GM23338 (cell line): ENCODE results near the gene DENND4B. TPM values are rescaled to one million over a fixed set of nuclear protein-coding genes. Genes with fewer than 3 reads are reported as not detected.

Experiments
- ATAC-seq: fragments of 200-7000 bp; cut with Tn5 transposase; 3 replicates; pipeline ENCODE4 v1.9.1; 2020
- DNase-seq: peaks from one replicate; pipeline ENCODE4 v3.0.0-alpha.2; 2015; ENCODE audit warnings: low spot score
- H2AFZ ChIP-seq: fragments of 200-600 bp; sonication (generic); 2 replicates; pipeline ENCODE4 v1.8.0; 2016; ENCODE audit warnings: antibody characterized with exemption, mild to moderate bottlenecking, moderate library complexity
- H3F3A ChIP-seq: fragments of 200-600 bp; sonication (generic); replicated peaks from 2 replicates; pipeline ENCODE4 v1.8.0; 2017; ENCODE audit warnings: antibody characterized with exemption, mixed run types, low read depth
- H3K27ac ChIP-seq: fragments of 200-600 bp; sonication (generic); 2 replicates; pipeline ENCODE4 v1.6.1; 2016; ENCODE audit warnings: low read depth
- H3K27me3 ChIP-seq: fragments of 200-600 bp; sonication (generic); 2 replicates; pipeline ENCODE4 v1.8.0; 2016; ENCODE audit warnings: mild to moderate bottlenecking, mixed run types, moderate library complexity; ENCODE audit not compliant: insufficient read depth
- H3K36me3 ChIP-seq: fragments of 200-600 bp; sonication (generic); 2 replicates; pipeline ENCODE4 v1.8.0; 2016; ENCODE audit warnings: mild to moderate bottlenecking; ENCODE audit not compliant: insufficient read depth
- H3K4me1 ChIP-seq: fragments of 200-600 bp; sonication (generic); 2 replicates; pipeline ENCODE4 v1.8.0; 2016; ENCODE audit warnings: mild to moderate bottlenecking, moderate library complexity; ENCODE audit not compliant: insufficient read depth
- H3K4me2 ChIP-seq: fragments of 200-600 bp; sonication (generic); 2 replicates; pipeline ENCODE4 v1.7.1; 2017; ENCODE audit warnings: mixed run types
- H3K4me3 ChIP-seq: fragments of 200-600 bp; sonication (generic); 2 replicates; pipeline ENCODE4 v1.6.1; 2016; ENCODE audit warnings: mixed run types
- H3K79me2 ChIP-seq: fragments of 200-600 bp; sonication (generic); replicated peaks from 2 replicates; pipeline ENCODE4 v1.8.0; 2017; ENCODE audit warnings: mild to moderate bottlenecking; ENCODE audit not compliant: insufficient read depth
- H3K9me2 ChIP-seq: fragments of 200-600 bp; sonication (generic); 2 replicates; pipeline ENCODE4 v1.8.0; 2017; ENCODE audit not compliant: insufficient read depth
- H4K20me1 ChIP-seq: fragments of 200-600 bp; sonication (generic); replicated peaks from 2 replicates; pipeline ENCODE4 v1.8.0; 2017; ENCODE audit warnings: mild to moderate bottlenecking; ENCODE audit not compliant: insufficient read depth
- H3K27ac Mint-ChIP-seq: 2 replicates; pipeline ENCODE4 v1.8.0; 2020; ENCODE audit warnings: inconsistent platforms, mild to moderate bottlenecking, moderate library complexity, mixed read lengths
- H3K27me3 Mint-ChIP-seq: 3 replicates; pipeline ENCODE4 v1.8.0; 2022; ENCODE audit warnings: low read depth, mild to moderate bottlenecking, moderate library complexity, mixed read lengths, inconsistent platforms; ENCODE audit not compliant: insufficient read depth, poor library complexity
- H3K36me3 Mint-ChIP-seq: 3 replicates; pipeline ENCODE4 v1.8.0; 2021; ENCODE audit warnings: low read depth, mild to moderate bottlenecking, inconsistent platforms, moderate library complexity, mixed read lengths
- H3K4me1 Mint-ChIP-seq: 3 replicates; pipeline ENCODE4 v1.8.0; 2020; ENCODE audit warnings: mild to moderate bottlenecking, inconsistent platforms, mixed read lengths
- H3K4me3 Mint-ChIP-seq: 3 replicates; pipeline ENCODE4 v1.8.0; 2021; ENCODE audit warnings: moderate library complexity, mild to moderate bottlenecking, inconsistent platforms, mixed read lengths
- H3K9me3 Mint-ChIP-seq: 3 replicates; pipeline ENCODE4 v1.8.0; 2020; ENCODE audit warnings: moderate library complexity, mild to moderate bottlenecking, inconsistent platforms, mixed read lengths
- CREB1 ChIP-seq: fragments of 250-450 bp; sonication (Bioruptor Pico); IDR thresholded peaks from 2 replicates; pipeline ENCODE4 v1.5.0; 2020; ENCODE audit warnings: low read depth, mild to moderate bottlenecking, moderate library complexity
- EZH2 ChIP-seq: fragments of 200-600 bp; sonication (generic); IDR thresholded peaks from one replicate; pipeline ENCODE4 v1.8.0; 2017; ENCODE audit warnings: antibody characterized with exemption, mild to moderate bottlenecking, low read depth; ENCODE audit not compliant: unreplicated experiment
- EZH2phosphoT487 ChIP-seq: fragments of 200-600 bp; sonication (generic); IDR thresholded peaks from one replicate; pipeline ENCODE4 v1.8.1; 2018; ENCODE audit warnings: antibody characterized with exemption; ENCODE audit not compliant: unreplicated experiment
- POLR2AphosphoS5 ChIP-seq: IDR thresholded peaks from 2 replicates; pipeline ENCODE4 v1.6.1; 2016; ENCODE audit warnings: antibody characterized with exemption, low read depth
- STAT1 ChIP-seq: IDR thresholded peaks from one replicate; pipeline ENCODE4 v1.6.1; 2016; ENCODE audit warnings: antibody characterized with exemption; ENCODE audit not compliant: unreplicated experiment
- ZNF114 ChIP-seq: fragments of 250-450 bp; sonication (Bioruptor Pico); IDR thresholded peaks from 2 replicates; pipeline ENCODE4 v1.5.0; 2020; ENCODE audit warnings: mild to moderate bottlenecking, moderate library complexity
- ZNF331 ChIP-seq: fragments of 250-450 bp; sonication (Bioruptor Pico); IDR thresholded peaks from 2 replicates; pipeline ENCODE4 v1.5.0; 2020; ENCODE audit warnings: low read depth, mild to moderate bottlenecking, moderate library complexity
- ZNF462 ChIP-seq: fragments of 250-450 bp; sonication (Bioruptor Pico); IDR thresholded peaks from 2 replicates; pipeline ENCODE4 v1.5.0; 2020; ENCODE audit warnings: mild to moderate bottlenecking, moderate library complexity
- polyA plus RNA-seq: library from polyadenylated mRNA; unstranded; fragments of >200 nt; fragmentation: Nextera tagmentation; extraction: Ambion mirVana; gene quantifications from 2 replicates; pipeline ENCODE4 v1.2.1, GENCODE V29; 2016
- total RNA-seq: library from RNA; depleted of rRNA; stranded (reverse); fragments of >200 nt; shearing (Covaris generic); gene quantifications from 2 replicates; pipeline ENCODE4 v1.2.3, GENCODE V29; 2014

The DENND4B gene
- total and polyA plus RNA-seq, 2 experiments from 2014 or later, result 29.4 to 57.0 TPM

DNA sequence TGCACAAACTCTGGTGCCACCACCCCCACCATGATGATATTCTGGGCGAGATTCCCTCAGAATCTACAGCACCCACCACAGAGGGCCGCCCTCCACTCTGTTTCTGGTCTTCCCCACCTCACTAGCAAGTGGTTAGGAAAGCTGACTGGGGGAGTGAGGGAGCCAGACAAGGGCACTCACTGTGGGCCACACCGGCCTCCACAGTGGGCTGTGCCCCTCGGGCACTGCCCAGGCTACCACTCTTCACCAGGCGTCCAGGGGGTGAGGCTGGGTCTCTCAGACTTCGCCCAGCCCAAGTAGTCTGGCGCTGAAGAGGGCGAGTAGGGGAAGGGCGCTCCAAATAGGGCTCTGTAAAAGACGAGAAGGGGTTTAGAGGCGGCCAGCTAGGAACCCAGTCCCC, 12.6 kb downstream of the DENND4B start (continued):
- no peak for TF ChIP-seq ZNF462 (CRISPR knock-in tag)
- TF ChIP-seq CREB1 (CRISPR knock-in tag), result no peak
- TF ChIP-seq ZNF331 (CRISPR knock-in tag), result no peak
- no peak for TF ChIP-seq STAT1
- no peak for TF ChIP-seq ZNF114 (CRISPR knock-in tag)
- TF ChIP-seq POLR2AphosphoS5, result no peak
- TF ChIP-seq EZH2, result no peak
- no peak for TF ChIP-seq EZH2phosphoT487

GRCh38 chr1:153933430-153933829, 13.1 kb downstream of the DENND4B start:
- H3K27ac Mint-ChIP-seq, result no peak overlapping the region
- no peaks in the 10 kb centered on the region for H3K4me1 Mint-ChIP-seq
- peaks cover under 1% of the 10 kb centered on the region; the same call in 1 of the 2 replicates for H3K4me1 ChIP-seq
- no peak overlapping the region for H3K4me2 ChIP-seq
- no peaks in the 10 kb centered on the region for H3K79me2 ChIP-seq
- no peak overlapping the region for H3K4me3 ChIP-seq
- DNase-seq (no peak), ATAC-seq (no peak)
- no peak overlapping the region for H3K4me3 Mint-ChIP-seq
- H3K36me3 ChIP-seq, result peaks cover 20% of the 10 kb centered on the region
- no peaks in the 10 kb centered on the region for H3K9me3 Mint-ChIP-seq
- no peaks in the 10 kb centered on the region for H3K9me2 ChIP-seq
- H3F3A ChIP-seq, result 0 out of 2 replicates have a peak, but pooled peaks cover 6% of the 10 kb centered on the region
- no peak overlapping the region for H2AFZ ChIP-seq
- peaks cover 67% of the 10 kb centered on the region for H3K36me3 Mint-ChIP-seq
- H3K27ac ChIP-seq, result no peak overlapping the region
- H3K27me3 ChIP-seq, result no peaks in the 10 kb centered on the region
- no peaks in the 10 kb centered on the region; the same call in 1 of the 2 replicates for H4K20me1 ChIP-seq
- H3K27me3 Mint-ChIP-seq, result peaks cover 6% of the 10 kb centered on the region
- TF ChIP-seq STAT1 (no peak), EZH2 (no peak), EZH2phosphoT487 (no peak), ZNF462 (CRISPR knock-in tag) (no peak), POLR2AphosphoS5 (no peak)
